HTERT RPE-1 (cell line): Measurements from ENCODE around the gene CYP4B1.

ENCODE experiments used
- in situ Hi-C: fragments of 300-500 bp; cut with MboI; formaldehyde crosslinking; loops from 4 replicates; pipeline ENCODE4 v1.14.3; 2020; ENCODE audit warnings: low sequenced_read_pairs

Gene CYP4B1

DNA sequence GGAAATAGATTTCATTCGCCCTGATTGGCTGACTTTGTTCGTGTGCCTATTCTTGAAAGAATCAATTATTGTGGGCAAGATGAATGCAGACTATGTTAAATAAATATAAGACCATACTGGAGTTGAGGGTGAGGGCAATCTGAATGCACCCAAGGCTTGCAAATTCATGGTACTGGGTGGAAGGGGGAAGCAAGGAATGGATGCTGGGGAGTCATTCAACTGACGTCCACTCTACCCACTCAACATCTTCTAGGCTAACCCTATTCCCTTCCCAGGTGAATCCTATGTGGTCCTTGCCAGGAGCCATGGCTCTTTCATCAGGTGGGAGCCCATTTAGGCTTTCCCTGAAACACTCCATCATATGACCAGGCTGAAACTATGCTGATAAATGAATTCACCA is 5.7 kb upstream of the CYP4B1 start:
- in situ Hi-C loops, result no loop called here

GRCh38 chr1:46797696-46798470 is 963 bp upstream of the CYP4B1 start:
- in situ Hi-C loops, result no loop called here

GRCh38 chr1:46800742-46801141 is 1.9 kb downstream of the CYP4B1 start:
- in situ Hi-C loops, result no loop called here

DNA sequence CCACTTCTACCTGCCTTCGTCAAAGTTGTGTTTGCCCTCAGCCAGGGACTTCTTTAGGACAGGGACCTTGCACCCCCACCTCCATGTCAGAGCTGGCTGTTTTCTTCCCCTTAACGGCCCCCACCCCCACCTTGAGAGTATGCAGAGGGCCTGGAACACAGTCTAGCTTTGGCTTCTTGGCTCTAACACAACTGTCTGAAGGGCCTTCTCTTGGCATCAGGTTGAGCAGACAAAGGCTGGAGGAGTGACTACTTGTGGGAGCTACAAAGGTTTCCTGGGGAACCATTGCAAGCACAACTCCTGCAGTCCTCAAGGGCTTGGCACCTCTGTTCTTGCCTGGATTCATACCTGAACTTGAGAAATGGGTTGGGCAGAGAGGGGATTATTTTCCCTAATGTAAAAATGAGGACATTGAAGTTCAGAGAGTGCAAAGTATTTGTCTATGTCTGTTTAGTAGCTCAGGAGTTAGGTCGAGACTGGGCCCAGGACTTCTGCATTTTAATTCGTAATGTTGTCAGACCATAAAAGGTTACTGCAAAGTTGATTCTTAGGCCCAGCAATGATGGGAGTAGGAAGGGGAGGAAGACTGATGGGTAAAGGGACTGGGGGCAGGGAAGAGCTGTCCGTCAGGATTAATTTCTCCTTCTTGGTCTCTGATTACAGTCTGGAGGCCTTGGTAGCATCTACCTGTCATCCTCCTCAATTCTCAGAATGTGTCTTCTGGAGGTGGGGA is 2.6 kb downstream of the CYP4B1 start:
- in situ Hi-C loops, result no loop called here

DNA sequence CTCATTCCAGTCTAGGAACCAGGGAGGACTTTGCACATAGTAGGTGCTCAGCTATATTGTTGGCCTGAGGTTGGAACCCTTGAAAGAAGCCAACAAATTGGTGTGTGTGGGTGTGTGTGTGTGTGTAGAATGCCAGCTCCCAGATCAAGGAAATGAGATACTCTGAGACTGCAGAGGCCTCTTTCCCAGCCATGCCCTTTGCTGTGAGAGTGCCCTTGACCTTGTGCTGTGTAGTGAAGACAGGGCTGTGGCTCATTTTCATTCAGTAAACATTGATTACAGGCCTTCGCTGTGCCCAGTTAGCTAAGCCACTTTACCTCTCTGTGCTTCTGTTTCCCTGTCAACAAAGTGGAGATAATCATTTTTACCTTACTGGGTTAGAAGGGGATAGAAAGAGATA is 3.2 kb downstream of the CYP4B1 start:
- in situ Hi-C loops, result no loop called here

DNA sequence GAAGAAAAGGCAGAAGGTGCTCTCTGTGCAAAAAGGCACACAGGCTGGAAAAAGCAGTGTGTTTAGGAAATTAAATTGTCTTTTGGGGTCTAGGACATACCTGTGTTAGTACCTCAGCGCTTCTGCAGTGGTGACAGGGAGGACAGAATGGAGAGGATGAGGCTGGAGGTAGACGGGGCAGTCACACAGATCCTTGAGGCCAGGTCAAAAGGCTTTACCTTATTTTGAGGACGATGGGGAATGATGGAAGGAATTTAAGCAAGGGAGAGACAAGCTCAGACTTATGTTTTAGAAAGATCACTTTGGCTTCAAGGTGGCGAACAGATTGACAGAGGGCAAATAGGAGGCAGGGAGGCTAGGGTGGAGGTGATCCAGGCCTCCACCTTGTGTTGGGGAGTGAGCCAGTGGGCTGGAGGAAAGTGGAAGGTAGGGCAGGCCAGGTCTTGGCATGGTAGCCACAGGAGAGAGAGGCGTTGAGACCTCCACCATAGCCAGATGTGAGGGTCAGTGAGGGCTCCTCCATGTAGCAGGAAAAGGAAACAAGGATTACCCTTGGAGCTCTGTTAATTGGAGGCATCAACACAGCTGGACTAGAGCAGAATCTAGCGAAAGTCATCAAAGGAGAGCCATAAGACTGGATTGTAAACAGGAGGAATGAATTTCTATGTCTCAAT is 4.2 kb downstream of the CYP4B1 start:
- in situ Hi-C loops, result no loop called here

DNA sequence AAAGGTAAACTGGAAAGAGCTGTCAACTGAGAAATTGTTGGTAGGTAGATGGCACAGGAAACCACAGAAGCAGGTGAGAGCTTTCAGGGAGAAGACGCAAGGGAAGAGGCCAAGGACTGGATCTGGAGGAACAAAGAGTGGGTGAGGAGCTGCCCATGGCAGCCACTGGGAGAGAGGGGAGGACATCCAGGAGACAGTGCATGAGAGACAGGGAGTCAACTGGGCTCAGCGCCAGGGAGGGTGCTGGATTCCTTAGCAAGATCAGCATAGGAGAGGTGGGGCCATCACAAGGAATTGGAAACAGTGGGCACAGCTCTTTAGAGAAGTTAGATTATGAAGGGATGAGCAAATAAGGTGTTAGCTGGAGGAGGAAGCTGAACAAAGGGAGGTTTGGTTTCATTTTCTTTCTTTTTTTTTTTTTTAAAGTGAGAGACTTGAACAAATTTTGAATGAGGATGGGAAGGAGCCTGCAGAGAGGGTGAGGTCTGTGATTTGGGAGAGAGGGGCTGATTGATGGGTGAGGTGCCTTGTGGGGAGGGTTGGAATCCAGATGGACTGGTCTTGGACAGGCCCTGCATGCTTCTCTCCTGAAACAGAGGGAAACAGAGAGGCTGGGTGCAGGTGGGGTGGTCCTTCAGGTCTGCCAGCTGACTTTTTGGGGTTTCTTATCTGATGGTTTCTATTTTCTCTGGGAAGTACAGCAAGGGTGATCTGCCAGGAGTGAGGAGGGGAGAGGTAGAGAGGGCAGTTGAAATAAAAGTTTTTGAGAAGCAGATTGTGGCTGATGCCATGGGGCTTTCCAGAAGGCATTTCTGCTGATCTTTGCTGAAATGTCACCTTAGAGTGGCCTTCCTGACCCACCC is 5.4 kb downstream of the CYP4B1 start:
- in situ Hi-C loops, result no loop called here

- in situ Hi-C loops, result no loop called here
Measured at GRCh38 chr1:46804926-46805325, 6.1 kb downstream of the CYP4B1 start.

GRCh38 chr1:46805755-46806154 is 6.9 kb downstream of the CYP4B1 start:
- in situ Hi-C loops, result no loop called here

GRCh38 chr1:46806196-46807020 is 7.6 kb downstream of the CYP4B1 start:
- in situ Hi-C loops, result no loop called here

- in situ Hi-C loops, result no loop called here
Measured at GRCh38 chr1:46807046-46807972, 8.5 kb downstream of the CYP4B1 start.

- in situ Hi-C loops, result no loop called here
Measured at GRCh38 chr1:46809071-46809470, 10.2 kb downstream of the CYP4B1 start.

DNA sequence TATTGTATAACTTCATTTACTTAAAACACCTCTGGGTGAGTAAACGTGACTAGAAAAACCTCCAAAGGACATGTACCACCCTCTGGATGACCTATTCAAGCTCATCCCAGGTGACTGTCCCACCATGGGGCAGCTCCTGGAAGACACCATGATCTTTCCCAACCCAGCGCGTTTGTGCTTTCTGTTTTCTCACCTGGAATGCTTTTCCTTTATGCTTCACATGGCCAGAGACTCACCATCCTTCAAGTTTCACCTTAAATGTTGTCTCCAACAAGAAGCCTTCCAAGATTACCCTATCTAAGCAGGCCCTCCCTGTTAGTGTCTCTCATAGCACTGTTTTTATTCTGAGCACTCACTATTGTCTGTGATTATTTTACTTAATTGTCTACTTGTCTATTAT is 11.1 kb downstream of the CYP4B1 start:
- in situ Hi-C loops, result no loop called here

- in situ Hi-C loops, result no loop called here
Measured at GRCh38 chr1:46810596-46810995, 11.8 kb downstream of the CYP4B1 start.

DNA sequence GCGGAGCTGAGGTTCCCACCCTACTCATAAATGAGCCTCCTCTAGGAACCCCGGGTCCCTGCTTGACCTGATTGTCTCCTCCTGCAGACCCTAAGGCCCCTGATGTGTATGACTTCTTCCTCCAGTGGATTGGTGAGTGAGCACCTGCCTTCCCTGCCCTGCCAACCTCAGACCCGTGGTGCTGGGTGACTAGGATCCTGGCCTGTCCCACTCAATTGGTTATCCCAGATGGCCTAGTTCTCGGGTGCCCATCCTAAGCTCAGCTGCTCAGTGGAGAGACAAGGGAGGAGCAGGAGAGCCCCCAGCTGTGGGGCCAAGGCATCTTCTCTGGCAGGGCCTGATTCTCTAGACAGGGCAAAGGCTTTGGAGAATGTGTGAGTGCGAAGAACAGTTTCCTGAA is 12.2 kb downstream of the CYP4B1 start:
- in situ Hi-C loops, result no loop called here

- in situ Hi-C loops, result no loop called here
Measured at GRCh38 chr1:46812065-46812963, 13.5 kb downstream of the CYP4B1 start.

- in situ Hi-C loops, result no loop called here
Measured at GRCh38 chr1:46812996-46813857, 14.4 kb downstream of the CYP4B1 start.
